GM12891 (cell line): ENCODE data around the gene RASA3.

Source experiments
- POLR2A ChIP-seq: IDR thresholded peaks from 2 replicates; pipeline ENCODE4 v1.6.1; 2011; ENCODE audit warnings: low read depth, low read length, control low read depth
- POLR2AphosphoS5 ChIP-seq: IDR thresholded peaks from 2 replicates; pipeline ENCODE4 v1.6.1; 2011; ENCODE audit warnings: low read depth, low read length, control low read depth
- SPI1 ChIP-seq: IDR thresholded peaks from 2 replicates; pipeline ENCODE4 v1.6.1; 2011; ENCODE audit warnings: low read depth, low read length, control low read depth

DNA sequence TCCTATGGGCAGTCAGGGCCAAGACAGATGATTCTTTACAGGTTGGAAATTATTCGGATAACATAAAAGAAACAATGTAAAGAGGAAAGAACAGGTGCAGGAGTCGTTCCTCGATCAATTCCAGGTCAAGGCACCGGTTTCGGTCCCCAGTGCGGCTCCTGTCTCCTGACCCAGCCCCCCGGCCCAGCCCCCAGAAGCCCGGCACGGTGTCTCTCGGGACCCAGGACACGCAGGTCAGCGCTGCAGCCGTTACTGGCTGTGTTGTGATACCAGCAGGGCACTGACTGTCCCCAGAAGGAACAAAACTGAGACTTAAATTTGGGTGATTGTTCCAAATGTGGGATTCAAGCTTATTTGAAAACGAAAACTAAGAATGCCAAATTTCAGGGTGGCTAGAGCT is 8.5 kb downstream of the RASA3 start:
- TF ChIP-seq POLR2AphosphoS5 (no peak), POLR2A (no peak), SPI1 (no peak)
